Body of pancreas (tissue), 4 donors: ENCODE measurements around the gene ANKRD22. TPM values are rescaled to one million over a fixed set of nuclear protein-coding genes. Genes with fewer than 3 reads are reported as not detected.

Experiments
- ATAC-seq: fragments of 150-250 bp; one replicate; pipeline ENCODE4 v1.9.1; 2016
- DNase-seq, 4 donors: peaks; one replicate each; pipeline ENCODE4 v3.0.0-alpha.2; 2019
- H3K27ac ChIP-seq, 4 donors: fragments of 200-600 bp; sonication (generic); 1 replicate in 3 of 4; 2 replicates in 1 of 4; pipeline versions ENCODE4 v1.5.1 to v1.6.1; 2016 to 2019; ENCODE audit warnings: mild to moderate bottlenecking in 1 of 4, mixed read lengths in 1 of 4, moderate library complexity in 1 of 4
- H3K27me3 ChIP-seq, 2 donors: fragments of 200-600 bp; sonication (generic); one replicate each; pipeline ENCODE4 v1.6.0; 2016; ENCODE audit warnings: mild to moderate bottlenecking in 1 of 2
- H3K36me3 ChIP-seq, 2 donors: fragments of 200-600 bp; sonication (generic); replicated peaks in 1 of 2; 2 replicates each; pipeline ENCODE4 v1.5.1; 2016; ENCODE audit warnings: low read depth in 2 of 2; ENCODE audit not compliant: insufficient read depth in 1 of 2
- H3K4me1 ChIP-seq: fragments of 200-600 bp; sonication (generic); one replicate; pipeline ENCODE4 v1.6.0; 2016
- H3K4me3 ChIP-seq, 2 donors: fragments of 200-600 bp; sonication (generic); 1 replicate in 1 of 2; 2 replicates in 1 of 2; pipeline ENCODE4 v1.5.1; 2016 to 2019
- H3K9me3 ChIP-seq, 3 donors: fragments of 200-600 bp; sonication (generic); 1 replicate in 2 of 3; 2 replicates in 1 of 3; pipeline ENCODE4 v1.5.1; 2016
- CTCF ChIP-seq, 7 experiments: fragments of 450-650 bp in 4 of 7; fragments of 200-600 bp in 3 of 7; sonication (generic) in 3 of 7; IDR thresholded peaks; one replicate each; pipeline ENCODE4 v1.5.1; 2016 to 2019; ENCODE audit warnings: antibody characterized with exemption in 7 of 7
- POLR2A ChIP-seq, 3 donors: fragments of 450-650 bp; IDR thresholded peaks; one replicate each; pipeline ENCODE4 v1.6.1; 2016; ENCODE audit warnings: antibody characterized with exemption in 3 of 3, mild to moderate bottlenecking in 2 of 3
- WGBS, 2 donors: methylation state at CpG; one replicate each; pipeline ENCODE4 v1.1.5; 2017; 5-methylcytosine and 5-hydroxymethylcytosine counted together
- intact Hi-C: fragments of 100-400 bp; cut with DNase I; formaldehyde crosslinking; loops from one replicate; pipeline ENCODE4 v1.15.1; 2023
- total RNA-seq, 2 donors: library from RNA; depleted of rRNA; stranded (reverse); fragments of >200 nt; gene quantifications; one replicate each; pipeline ENCODE4 v1.1.0, GENCODE V29; 2016

ANKRD22 gene
- total RNA-seq: 10 to 100 TPM in 1 of 2 donors, 1 to 10 TPM in 1; 5.9 to 13.5 TPM

GRCh38 chr10:88851706-88852105 lies at the start of gene ANKRD22:
Gene ANKRD22 (minus strand): TSS chr10:88851844. CDS start chr10:88851607, 237 bp downstream.
- WGBS, 2 donors: 18 to 30% methylated on average over 5 of the region's 5 CpGs
- H3K27ac ChIP-seq: peak within 1 kb of the TSS; percentile 26 to 78 (median 62)
- no peaks in the 10 kb centered on the region for H3K9me3 ChIP-seq
- H3K4me1 ChIP-seq: peaks cover 26% of the 10 kb centered on the region
- DNase-seq: peak; percentile 68 to 89 (median 85)
- no peak within 1 kb of the TSS for H3K4me3 ChIP-seq
- no peaks in the 10 kb centered on the region for H3K27me3 ChIP-seq
- TF ChIP-seq CTCF (IDR thresholded peaks at IDR 0.05): no peak
- TF ChIP-seq POLR2A (IDR thresholded peaks at IDR 0.05): peak in 1 of 3 donors; percentile 52
- ATAC-seq: peak; percentile 98
- intact Hi-C loops: no loop called here
- no peaks in the 10 kb centered on the region for H3K36me3 ChIP-seq

- WGBS, 2 donors: 89 to 92% methylated on average over 2 of the region's 2 CpGs
- Histone ChIP-seq H3K4me1 (no peaks in the 10 kb centered on the region), H3K4me3 (no peak overlapping the region), H3K27me3 (no peaks in the 10 kb centered on the region), H3K36me3 (no peaks in the 10 kb centered on the region), H3K9me3 (no peaks in the 10 kb centered on the region), H3K27ac (no peak overlapping the region)
- no peak for TF ChIP-seq CTCF (IDR thresholded peaks at IDR 0.05)
- no peak for TF ChIP-seq POLR2A (IDR thresholded peaks at IDR 0.05)
- no peak for DNase-seq
- intact Hi-C loops: no loop called here
- ATAC-seq: no peak
Observed at GRCh38 chr10:88899886-88900285, 48.2 kb upstream of the ANKRD22 start.

- Histone ChIP-seq H3K4me1 (no peaks in the 10 kb centered on the region), H3K27ac (no peak overlapping the region), H3K36me3 (no peaks in the 10 kb centered on the region), H3K27me3 (no peaks in the 10 kb centered on the region), H3K4me3 (no peak overlapping the region), H3K9me3 (no peaks in the 10 kb centered on the region)
- TF ChIP-seq CTCF (IDR thresholded peaks at IDR 0.05): no peak
- no peak for TF ChIP-seq POLR2A (IDR thresholded peaks at IDR 0.05)
- ATAC-seq: no peak
- DNase-seq: no peak
- intact Hi-C loops: no loop called here
- 82 to 91% methylated on average over 3 of the region's 3 CpGs for WGBS, 2 donors
Observed at GRCh38 chr10:88898727-88899126, 47.1 kb upstream of the ANKRD22 start.

- H3K4me3 ChIP-seq: no peak overlapping the region
- no peaks in the 10 kb centered on the region for H3K9me3 ChIP-seq
- WGBS, 2 donors: 66 to 71% methylated on average over 8 of the region's 8 CpGs
- no peaks in the 10 kb centered on the region for H3K36me3 ChIP-seq
- no peaks in the 10 kb centered on the region for H3K27me3 ChIP-seq
- TF ChIP-seq CTCF (IDR thresholded peaks at IDR 0.05): no peak
- no peak overlapping the region for H3K27ac ChIP-seq
- DNase-seq (no peak), ATAC-seq (no peak)
- no peaks in the 10 kb centered on the region for H3K4me1 ChIP-seq
- intact Hi-C loops: no loop called here
Observed at GRCh38 chr10:88896994-88897853, 45.6 kb upstream of the ANKRD22 start.
